Activated T-helper 1 cell treated with Interleukin-2 at 50 U/mL for 16 hours (primary cell): ENCODE results near the gene ANKS3.
"Not testable (repeated sequence)": the region's sequence is repeated elsewhere in the genome, so short reads cannot be mapped to it uniquely, and the experiment has no call there.

Experiments used
- DNase-seq: peaks from one replicate; pipeline ENCODE4 v3.0.0-alpha.2; 2020; ENCODE audit warnings: low read depth

The ANKS3 gene

DNA sequence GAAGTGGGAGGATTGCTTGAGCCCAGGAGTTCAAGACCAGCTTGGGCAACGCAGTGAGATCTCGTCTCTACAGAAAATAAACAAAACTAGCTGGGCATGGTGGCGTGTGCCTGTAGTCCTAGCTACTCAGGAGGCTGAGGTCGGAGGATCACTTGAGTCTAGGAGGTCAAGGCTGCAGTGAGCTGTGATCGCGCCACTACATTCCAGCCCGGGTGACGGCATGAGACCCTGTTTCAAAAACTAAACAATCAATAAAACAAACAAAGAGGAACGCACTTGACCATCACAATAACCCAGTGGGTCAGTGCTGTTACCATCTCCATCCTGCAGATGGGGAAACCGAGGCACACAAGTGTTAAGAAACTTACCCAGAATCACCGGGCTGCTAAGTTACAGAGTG is 19.2 kb upstream of the ANKS3 start:
- DNase-seq, result no peak

DNA sequence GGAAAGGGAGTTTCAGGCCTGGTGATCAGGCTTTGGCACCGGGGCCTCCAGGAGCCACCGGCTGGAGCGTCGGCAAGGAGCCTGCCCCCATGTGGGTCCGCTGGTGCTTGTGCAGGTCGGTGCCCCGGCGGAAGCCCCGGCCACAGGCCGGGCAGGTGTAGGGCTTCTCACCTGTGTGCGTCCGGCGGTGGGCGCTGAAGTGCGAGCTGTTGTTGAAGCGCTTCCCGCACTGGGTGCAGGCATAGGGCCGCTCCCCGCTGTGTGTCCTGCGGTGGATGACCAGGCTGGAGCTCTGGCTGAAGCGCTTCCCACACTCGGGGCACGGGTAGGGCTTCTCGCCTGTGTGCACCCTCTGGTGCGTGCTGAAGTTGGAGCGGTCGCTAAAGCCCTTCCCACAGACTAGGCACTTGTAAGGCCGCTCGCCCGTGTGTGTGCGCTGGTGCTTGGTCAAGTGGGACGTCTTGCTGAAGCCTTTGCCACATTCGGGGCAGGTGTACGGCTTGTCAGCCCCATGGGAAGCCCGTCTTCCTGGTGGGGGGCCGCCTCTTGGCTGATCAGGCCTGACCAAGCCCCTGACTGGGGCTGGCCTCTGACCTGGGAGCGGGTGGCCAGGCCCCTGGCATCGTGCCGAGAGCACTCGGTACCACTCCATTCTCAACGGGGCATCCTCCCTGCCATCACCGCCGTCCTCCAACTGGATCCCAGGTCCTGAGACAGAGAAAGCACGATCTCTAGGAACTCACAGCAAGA is 18.5 kb upstream of the ANKS3 start:
- DNase-seq, result no peak

DNA sequence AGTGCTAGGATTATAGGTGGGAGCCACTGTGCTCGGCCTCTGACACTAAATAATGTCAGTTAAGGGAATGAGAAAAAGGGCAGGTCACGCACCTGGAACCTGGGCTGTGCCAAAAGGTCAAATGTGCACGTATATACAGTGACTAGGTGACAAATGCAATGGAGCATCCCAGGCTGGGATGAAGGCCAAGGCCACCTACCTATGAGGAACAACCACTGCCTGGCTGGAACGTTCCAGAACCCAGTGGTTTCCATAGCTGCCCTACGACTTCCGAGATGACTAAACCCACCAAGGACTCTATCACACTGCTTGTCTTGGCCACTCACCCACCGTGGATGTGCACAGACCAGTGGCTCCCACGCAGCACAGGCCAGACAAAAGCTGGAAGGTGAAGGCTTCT is 16.8 kb upstream of the ANKS3 start:
- DNase-seq, result no peak

DNA sequence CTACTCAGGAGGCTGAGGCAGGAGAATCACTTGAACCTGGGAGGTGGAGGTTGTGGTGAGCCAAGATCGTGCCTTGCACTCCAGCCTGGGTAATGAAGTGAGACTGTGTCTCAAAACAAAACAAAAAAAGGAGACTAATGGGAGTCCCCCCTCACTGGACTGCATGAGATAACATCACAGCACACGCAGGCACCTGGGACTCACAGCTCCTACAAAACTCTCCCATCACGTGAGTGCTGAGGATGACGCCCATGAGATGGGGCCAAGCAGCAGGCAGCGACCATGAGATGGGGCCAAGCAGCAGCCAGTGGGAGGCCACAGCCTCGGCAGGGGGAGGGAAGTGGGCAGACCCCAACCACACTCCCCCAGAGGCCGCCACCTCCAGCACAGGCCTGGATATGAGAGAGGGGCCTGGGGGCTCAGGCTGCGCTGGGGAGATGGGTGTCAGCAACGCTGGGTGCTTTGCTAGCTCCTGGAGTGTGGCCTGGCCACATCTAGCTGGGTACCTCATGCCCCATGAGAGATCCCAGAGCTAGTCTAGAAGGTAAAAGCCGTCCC is 15.7 kb upstream of the ANKS3 start:
- no peak for DNase-seq

DNA sequence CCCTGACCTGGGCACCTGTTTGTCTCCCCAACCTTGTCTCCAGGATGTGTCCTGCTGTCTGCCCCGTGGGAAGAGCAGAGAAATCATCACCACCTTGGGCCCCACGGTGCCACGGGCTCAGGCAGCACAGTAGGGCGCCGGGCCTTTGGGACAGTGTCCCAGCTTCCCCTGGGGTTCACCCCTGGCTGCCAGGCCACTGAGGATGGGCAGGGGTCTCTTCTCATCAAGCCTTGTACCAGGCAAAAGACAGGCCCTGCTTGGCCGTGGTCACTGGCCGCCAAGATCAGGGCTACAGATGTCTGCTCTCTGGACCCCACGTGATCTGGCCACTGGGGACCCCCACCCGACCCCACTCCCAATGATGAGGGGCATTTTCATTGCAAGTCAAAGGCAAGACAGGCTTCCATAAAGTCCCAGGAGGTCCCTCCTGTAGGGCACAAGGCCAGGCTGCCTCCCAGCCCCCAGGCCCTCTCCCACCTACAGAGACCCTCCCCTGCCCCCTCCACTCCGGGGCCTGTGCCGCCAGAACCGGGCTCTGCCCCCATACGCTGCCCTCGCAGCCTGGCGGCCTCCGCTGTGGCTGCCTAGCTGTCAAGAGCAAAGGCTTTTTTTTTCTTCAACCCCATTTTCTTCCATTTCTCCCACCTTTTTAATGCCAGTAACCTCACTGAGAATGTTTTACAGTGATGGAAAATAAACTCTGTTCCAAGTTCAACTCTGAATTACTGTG is 14.8 kb upstream of the ANKS3 start:
- no peak for DNase-seq

DNA sequence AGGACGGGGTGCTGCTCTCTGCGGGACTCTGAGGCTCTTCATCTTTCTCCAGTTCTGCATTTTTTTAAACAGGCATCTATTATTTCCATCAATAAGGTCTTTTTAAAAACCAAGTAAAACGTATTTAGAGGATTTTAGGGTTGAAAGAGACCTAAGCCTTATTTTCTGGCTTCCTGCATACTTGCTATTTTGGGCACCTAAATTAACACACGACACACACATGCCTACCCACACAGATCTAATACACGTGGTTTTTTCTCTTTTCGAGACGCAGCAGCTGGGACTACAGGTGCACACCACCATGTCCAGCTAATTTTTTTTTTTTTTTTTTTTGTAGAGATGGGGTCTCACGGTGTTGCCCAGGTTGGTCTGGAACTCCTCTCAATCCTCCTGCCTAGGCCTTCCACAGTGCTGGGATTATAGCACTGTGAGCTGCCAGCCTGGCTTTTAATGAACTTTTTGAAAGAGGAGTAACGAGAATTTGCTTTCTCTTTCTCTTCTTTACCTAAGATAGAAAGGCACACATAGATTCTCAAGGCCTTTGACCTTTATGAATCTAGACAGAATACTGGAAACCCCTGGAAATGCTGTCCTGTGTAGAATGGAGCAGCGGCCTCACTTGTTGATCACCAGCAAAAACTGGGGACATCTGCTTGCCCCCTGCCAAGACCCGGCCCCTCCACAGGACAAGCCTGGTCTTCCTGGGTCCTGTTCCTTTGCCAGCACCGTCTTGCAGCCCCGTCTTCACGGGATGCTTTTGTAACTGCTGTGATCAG is 14.0 kb upstream of the ANKS3 start:
- no peak for DNase-seq

DNA sequence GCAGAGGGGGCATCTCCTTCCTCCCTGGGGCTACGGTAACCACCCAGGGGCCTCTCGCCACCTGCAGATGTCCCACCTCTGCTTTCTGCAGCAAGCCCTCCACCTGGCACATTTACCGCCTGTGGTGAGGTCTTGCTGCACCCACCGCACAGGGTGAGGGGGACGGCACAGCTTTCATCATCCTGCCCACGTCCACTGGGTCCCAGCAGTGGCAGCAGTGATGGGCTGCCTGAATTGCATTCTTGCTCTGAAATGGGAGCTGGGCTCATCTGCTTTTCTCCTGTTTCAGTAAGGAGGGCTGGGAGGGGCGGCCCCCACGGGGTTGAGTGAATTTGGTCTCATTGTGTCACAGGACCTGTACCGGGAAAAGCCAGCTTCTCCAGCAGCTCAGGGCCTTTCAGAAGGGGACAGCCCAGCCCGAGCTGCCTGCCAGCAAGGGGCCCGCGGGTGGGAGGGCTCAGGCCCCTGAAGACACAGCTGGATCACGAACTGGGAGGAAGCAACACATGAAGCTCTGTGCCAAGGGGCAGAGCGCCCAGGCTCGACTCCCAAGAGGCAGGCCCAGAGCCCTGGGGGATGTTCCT is 13.0 kb upstream of the ANKS3 start:
- DNase-seq, result no peak

DNA sequence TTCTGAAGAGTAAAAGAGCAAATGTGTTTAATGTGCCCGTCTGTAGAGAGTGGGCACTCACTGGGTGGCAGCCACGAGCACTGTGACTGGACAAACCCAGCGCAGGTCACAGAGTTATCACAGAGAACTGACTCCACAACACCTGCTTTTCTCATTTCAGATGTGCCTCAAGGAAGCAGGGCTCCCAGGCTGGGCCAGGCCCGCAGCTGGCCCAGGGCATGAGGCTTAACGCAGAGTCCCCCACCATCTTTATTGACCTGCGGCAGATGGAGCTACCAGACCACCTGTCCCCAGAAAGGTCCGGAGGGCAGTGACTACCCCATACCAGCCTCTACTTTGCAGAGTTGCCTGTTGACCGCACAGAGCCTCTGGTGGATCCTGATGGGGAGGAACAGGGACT is 12.1 kb upstream of the ANKS3 start:
- no peak for DNase-seq

DNA sequence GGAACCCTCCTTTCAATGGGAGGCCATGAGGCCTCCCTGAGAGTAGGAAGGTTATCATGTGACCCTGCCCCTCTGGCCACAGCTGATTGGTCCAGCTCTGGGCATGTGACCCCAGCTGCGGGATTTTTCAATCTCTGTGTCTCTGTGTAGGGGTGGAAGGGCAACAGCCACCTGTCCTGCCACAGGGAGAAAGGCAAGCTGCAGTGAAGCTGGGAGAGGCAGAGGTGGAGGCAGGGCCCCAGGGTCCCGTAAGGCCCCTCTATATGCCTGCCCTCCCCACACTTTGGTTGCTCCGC is 11.2 kb upstream of the ANKS3 start:
- no peak for DNase-seq

DNA sequence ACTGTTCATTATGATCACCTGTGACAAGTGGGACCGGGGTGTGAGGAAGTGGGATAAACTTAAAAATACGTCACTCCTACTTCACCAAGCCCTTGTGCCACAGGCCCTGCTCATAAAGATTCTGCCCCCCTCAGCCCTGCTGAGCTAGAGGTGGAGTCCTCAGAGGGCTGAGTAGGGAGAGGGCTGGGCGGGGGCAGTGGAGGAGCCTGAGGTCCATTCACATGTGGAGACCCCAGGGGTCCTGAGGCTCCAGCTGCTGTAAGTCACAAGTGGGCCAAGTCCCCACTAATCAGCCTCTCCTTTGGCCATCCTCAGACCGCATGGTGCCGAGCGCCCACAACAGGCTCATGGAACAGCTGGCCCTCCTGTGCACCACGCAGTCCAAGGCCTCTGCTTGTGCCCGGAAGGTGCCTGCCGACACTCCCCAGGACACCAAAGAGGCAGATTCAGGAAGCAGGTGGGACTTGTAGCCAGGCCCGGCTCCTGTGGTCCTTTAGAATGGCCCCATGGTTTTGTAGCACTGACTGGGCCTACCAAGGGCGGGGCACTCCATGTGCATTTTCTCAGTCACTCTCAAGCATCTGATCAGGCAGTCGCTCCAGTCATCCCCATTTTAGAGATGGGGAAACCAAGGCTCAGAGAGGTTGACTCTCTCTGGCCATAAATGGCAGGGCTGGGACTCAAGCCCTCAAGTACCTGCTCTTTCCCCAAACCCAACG is 10.6 kb upstream of the ANKS3 start:
- DNase-seq, result no peak

DNA sequence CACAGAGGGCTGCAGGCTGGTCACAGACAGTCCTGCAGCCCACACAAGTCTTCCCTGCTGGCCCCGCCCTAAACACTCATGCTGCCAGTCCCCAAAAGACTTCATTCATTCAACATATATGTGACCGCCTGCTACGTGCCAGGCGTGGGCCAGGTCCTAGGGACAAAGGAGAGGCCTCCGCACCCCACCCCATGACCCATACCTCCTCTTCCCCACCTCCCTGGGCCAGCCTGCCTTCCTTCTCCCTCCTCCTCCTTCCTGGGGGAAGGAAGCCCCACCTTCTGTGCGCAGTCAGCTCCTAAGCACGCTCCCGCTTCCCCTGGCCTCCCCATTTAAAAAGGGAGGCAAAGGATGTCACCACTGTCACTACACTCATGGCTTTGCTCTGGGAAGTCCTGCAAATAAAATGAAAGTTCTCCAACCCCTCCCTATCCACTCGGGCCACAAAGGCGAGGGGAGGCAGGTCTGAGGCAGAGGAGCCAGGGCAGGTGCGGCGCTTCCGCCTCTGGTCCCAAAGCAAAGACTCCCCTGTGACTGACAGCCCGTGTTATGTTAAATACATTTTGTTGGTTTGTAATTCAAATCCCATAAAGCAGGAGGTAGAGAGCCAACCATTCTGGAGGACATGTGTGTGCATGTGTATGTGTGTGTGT is 9.3 kb upstream of the ANKS3 start:
- DNase-seq, result no peak

DNA sequence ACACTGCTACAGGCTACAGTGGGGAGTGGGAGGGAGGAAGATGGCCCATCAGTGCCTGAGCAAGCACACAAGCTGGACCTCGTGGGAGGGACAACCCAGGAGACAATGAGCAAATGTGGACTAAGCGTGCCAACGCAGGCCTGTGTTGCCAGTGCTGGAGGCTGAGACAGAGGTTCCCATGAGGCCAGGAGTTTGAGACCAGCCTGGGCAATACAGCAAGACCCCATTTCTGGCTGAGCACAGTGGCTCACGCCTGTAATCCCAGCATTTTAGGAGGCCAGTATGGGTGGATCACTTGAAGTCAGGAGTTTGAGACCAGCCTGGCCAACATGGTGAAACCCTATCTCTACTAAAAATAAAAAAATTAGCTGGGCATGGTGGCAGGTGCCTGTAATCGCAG is 4.3 kb upstream of the ANKS3 start:
- DNase-seq, result not testable (repeated sequence)

DNA sequence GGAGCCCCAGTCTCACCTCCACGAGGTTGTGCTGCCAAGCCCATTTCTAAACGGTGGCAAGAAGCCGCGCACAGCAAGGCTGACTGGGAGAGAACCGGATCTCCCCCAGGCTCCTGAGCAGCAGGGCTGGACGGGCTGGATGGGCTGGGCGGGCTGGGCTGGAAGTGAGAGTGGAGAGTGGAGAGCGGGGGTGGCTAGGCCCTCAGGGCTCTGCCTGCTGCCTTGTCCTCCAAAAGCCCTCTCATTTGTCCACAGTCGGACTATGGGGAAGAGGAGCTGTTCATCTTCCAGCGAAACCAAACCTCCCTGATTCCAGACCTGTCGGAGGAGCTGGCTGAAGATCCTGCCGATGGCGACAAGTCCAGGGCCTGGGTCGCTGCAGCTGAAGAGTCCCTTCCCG is 3.5 kb upstream of the ANKS3 start:
- DNase-seq, result no peak

DNA sequence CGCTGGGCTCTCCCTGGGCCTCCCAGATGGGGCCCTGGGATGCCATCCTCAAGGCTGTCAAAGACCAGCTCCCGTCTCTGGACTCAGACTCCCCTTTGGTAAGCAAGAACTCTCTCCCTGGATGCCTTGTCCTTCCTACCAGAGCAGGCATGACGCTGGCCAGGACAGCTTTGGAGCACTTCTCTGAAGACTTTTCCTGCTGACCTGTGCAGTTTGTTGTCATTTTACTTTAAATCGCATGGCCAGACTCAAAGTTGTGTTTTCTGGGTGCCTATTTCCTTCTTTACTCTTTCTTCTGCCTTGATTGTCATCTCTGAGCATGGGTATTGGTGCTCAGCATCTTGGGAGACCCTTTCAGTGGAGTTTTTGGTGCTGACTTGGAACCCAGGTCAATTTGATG is 2.5 kb upstream of the ANKS3 start:
- DNase-seq, result no peak

DNA sequence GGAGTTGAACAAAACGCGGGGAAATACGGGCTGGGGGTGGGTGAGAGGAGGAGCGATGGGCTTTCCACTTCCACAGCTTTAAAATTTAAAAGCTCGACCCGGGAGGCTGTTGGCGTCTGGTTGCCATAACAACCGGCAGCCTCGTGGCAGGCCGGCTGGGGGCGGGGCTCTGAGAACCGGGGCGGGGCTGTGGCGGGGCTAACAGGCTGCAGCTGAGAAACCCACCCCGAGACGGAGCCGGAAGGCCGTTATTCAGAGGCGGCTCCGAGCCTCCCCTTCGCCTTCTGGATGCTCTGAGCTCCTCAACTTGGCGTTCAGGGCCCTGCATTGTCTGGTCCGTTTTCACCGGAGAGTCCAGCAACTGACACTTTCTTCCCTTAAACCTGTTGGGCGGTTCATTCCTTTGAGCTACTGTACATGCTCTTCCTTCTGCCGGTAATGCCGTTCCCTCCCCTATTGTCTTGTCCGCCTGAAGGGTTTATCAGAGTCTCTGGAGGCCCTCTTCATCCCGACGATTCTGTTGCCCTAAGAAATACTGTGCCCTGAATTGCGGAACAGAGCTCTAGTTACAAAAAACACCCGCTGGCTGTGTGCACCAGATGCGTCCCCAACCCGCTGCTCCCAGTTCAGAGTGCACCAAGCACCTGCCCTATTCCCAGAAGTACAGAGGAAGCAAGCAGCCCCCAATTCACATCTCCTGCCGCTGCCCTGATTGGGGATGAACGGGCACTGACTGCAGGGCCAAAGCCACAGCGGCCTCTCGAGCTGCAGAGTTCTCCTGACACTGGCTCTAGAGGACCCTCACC is 862 bp upstream of the ANKS3 start:
- peak; percentile 86 for DNase-seq

DNA sequence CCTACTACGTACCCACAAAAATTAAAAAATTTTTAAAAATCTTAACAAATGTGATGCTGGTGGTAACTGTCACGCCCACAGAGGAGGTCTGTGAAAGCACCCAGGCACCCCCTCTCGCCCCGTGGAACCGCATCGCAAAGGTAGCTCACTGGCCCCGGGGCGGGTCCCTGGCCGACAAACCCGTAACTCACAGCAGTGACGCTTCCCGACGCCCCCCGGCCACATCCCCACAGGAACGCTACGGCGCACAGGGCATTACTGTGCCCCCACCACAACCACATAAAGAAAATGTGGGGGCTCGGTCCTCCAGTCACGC is 366 bp downstream of the ANKS3 start:
- peak; percentile 4 for DNase-seq

DNA sequence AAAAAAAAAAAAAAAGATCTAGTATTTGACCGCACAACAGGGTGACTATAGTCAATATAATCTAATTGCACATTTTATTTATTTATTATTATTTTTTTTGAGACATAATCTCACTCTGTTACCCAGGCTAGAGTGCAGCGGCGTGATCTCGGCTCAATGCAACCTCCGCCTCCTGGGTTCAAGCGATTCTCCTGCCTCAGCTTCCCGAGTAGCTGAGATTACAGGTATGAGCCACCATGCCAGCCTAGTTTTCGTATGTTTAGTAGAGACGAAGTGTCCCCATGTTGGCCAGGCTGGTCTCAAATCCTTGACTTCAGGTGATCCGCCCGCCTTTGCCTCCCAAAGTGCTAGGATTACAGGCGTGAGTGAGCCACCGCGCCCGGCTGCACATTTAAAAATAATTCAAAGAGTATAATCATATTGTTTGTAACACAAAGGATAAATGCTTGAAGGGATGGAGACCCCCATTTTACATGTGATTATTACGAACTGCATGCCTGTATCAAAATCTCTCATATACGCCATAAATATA is 794 bp downstream of the ANKS3 start:
- DNase-seq, result no peak

DNA sequence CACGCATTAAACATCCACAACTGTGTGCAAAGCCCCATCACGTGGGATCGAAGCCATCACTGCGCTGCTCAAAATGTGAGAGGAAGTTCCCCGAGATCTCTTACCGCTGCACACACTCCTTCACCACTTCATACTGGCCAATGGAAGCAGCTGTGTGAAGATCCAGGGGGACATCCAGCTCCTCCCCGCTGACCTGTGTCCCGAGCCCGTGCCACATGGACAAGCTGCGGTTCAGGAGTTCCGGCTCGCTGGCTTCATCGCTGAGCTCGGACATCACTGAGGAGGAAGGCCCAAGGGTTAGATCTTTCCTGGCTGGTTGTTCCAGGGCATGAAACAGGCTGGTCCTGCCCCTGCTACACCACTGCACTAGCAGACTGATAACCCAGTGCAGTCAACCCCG is 4.2 kb downstream of the ANKS3 start:
- no peak for DNase-seq

DNA sequence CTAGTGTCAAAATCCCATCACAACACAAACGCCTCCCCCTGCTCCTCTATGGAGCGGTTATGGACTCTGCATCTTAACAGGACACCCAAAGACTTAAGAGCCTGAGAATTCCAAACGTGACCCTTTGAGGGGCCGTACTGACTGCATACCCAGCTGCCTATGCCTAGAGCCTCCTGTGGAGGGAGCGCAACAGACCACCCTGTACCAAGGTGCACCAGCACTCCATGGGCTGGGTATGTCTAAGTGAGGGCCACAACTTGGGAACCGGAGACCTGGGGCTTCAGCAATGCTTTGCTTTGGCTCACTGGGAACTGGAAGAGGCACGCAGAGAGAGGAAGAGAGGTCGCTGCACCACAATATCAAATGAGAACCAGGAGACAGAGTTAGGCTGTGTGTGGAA is 5.4 kb downstream of the ANKS3 start:
- DNase-seq, result no peak

DNA sequence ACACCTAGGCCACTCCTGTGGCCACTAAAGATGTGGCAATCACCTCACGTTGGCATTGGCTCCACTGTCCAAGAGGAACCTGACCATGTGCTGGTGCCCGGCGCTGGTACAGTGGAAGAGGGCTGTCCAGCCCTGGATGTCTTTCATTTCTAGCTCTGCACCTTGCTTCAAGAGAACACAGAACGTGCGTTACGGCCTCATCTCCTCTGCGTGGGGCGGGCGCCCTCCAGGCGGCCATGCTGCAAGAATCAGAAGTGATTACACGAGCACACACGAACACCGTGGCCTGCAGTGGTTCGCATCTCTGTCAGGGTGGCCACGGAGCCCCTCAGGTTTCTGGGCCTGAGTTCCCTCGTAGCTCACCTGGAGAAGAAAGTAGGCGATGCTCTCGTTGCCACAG is 7.5 kb downstream of the ANKS3 start:
- no peak for DNase-seq
